ENCODE data around the gene PCYT1A. TPM values are rescaled to one million over a fixed set of nuclear protein-coding genes. Genes with fewer than 3 reads are reported as not detected.
A peak's percentile ranks its signal among the peaks of the same experiment; 100 is the strongest.
"Not testable (repeated sequence)": the region's sequence is repeated elsewhere in the genome, so short reads cannot be mapped to it uniquely, and the experiment has no call there.

Gene PCYT1A
- total RNA-seq, 2 experiments from 2014 or later: 27.4 to 28.4 TPM

DNA sequence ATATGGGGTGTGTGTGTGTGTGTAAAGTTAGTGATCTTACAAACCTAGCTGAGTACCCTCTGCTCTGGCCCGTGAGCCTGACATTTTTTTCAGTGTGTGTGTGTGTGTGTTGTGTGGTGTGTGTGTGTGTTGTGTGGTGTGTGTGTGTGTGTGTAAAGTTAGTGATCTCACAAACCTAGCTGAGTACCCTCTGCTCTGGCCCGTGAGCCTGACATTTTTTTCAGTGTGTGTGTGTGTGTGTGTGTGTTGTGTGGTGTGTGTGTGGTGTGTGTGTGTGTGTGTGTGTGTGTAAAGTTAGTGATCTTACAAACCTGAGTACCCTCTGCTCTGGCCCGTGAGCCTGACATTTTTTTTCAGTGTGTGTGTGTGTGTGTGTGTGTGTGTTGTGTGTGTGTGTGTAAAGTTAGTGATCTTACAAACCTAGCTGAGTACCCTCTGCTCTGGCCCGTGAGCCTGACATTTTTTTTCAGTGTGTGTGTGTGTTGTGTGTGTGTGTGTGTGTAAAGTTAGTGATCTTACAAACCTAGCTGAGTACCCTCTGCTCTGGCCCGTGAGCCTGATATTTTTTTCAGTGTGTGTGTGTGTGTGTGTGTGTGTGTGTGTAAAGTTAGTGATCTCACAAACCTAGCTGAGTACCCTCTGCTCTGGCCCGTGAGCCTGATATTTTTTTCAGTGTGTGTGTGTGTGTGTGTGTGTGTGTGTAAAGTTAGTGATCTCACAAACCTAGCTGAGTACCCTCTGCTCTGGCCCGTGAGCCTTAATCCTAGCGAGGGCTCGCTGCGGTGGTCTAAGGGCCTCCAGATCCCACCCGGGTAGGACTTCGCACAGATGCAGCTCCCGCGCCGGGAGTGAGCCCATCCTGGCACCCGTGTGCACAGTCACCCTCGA is 29.5 kb upstream of the PCYT1A start:
- H3K27me3 Mint-ChIP-seq (ENCODE audit: low read depth); H3K9me3 Mint-ChIP-seq; H3K36me3 Mint-ChIP-seq (ENCODE audit: low read depth): not testable (repeated sequence)
- Mint-ChIP-seq H3K4me3 (peak overlapping the region; percentile 94), H3K27ac (peak overlapping the region; percentile 87), H3K4me1 (ENCODE audit: low read depth) (peaks cover 20% of the 10 kb centered on the region)
- CTCF ChIA-PET: interaction anchor here (0.6 to 1.3 kb wide), 12 partner anchors 12 to 418 kb away, joined by 3 to 9 read pairs (median 4); no protein-coding TSS in a partner anchor
- peak; percentile 8 for DNase-seq
- intact Hi-C loops (cut with micrococcal nuclease): loop anchor here (5.0 kb wide), 1 partner anchor 315 kb away; no protein-coding TSS in a partner anchor

DNA sequence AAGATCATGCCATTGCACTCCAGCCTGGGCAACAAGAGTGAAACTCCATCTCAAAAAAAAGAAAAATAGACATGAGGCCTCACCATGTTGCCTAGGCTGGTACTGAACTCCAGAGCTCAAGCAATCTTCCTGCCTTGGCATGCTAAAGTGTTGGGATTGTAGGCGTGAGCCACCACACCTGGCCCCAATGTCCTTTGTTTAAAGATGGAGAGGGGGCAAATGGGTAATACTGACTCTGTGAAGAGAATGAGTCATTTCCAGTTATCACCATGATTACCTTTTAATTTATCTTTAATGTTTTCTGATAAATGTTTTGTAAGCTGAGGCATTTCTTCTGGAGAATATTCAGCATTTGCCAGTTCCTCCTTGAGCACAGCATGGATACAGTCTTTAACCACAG is 28.3 kb upstream of the PCYT1A start:
- CTCF ChIA-PET: interaction anchor here (0.7 kb wide), 1 partner anchor 17 kb away, joined by 4 read pairs; no protein-coding TSS in a partner anchor
- Mint-ChIP-seq H3K27ac (no peak overlapping the region), H3K4me1 (ENCODE audit: low read depth) (peaks cover 17% of the 10 kb centered on the region), H3K27me3 (ENCODE audit: low read depth) (no peaks in the 10 kb centered on the region), H3K9me3 (no peaks in the 10 kb centered on the region), H3K4me3 (no peak overlapping the region), H3K36me3 (ENCODE audit: low read depth) (no peaks in the 10 kb centered on the region)
- no peak for DNase-seq
- intact Hi-C loops (cut with micrococcal nuclease): loop anchor here (5.0 kb wide), 1 partner anchor 316 kb away; no protein-coding TSS in a partner anchor

DNA sequence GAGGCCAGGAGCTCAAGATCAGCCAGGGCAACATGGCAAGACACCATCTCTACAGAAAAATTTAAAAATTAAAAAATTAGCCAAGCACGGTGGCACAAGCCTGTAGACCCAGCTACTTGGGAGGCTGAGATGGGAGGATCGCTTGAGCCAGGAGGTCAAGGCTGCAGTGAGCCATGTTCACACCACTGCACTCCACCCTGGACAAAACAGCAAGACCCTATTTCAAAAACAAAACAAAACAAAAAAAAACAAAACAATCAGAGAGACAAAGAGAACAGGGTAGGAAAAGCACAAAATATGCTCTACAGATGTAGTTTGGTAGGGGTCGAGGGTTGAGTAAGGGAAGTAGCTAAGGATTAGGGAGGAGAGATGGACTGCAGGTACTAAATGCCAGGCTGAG is 27.1 kb upstream of the PCYT1A start:
- no peaks in the 10 kb centered on the region for H3K9me3 Mint-ChIP-seq
- DNase-seq: no peak
- intact Hi-C loops (cut with micrococcal nuclease): no loop called here
- no peaks in the 10 kb centered on the region for H3K27me3 Mint-ChIP-seq (ENCODE audit: low read depth)
- CTCF ChIA-PET: no interaction called here
- H3K27ac Mint-ChIP-seq: no peak overlapping the region
- peaks cover 17% of the 10 kb centered on the region for H3K4me1 Mint-ChIP-seq (ENCODE audit: low read depth)
- no peak overlapping the region for H3K4me3 Mint-ChIP-seq
- no peaks in the 10 kb centered on the region for H3K36me3 Mint-ChIP-seq (ENCODE audit: low read depth)

DNA sequence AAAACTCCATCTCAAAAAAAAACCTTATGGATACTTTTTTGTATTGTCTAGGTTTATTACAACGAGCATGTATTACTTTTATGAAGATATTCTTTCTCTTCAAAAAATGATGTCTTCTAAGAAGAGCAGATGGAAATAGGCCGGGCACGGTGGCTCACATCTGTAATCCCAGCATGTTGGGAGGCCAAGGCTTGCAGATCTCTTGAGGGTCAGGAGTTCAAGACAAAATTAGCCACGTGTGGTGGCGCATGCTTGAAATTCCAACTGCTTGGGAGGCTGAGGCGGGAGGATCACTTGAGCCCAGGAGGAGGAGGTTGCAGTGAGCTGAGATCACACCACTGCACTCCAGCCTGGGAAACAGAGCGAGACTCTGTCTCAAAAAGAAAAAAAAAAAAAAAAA is 26.6 kb upstream of the PCYT1A start:
- H3K27me3 Mint-ChIP-seq (ENCODE audit: low read depth); DNase-seq; CTCF ChIA-PET; H3K9me3 Mint-ChIP-seq; H3K4me3 Mint-ChIP-seq; intact Hi-C loops (cut with micrococcal nuclease); H3K36me3 Mint-ChIP-seq (ENCODE audit: low read depth); H3K27ac Mint-ChIP-seq: not testable (repeated sequence)
- peaks cover 13% of the 10 kb centered on the region for H3K4me1 Mint-ChIP-seq (ENCODE audit: low read depth)

DNA sequence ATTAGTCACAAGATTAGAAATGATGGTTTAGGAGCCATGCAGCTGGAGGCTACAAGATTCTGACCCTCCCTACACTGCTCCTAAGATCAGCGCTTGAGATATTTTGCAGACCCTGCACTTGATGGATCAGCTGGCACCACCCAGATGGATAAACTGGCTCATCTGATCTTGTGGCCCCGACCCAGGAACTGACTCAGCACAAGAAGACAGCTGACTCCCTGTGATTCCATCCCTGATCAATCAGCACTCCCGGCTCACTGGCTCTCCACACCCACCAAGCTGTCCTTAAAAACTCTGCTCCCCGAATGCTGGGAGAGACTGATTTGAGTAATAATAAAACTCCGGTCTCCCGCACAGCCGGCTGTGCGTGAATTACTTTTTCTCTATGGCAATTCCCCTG is 15.4 kb upstream of the PCYT1A start:
- H3K9me3 Mint-ChIP-seq; H3K27me3 Mint-ChIP-seq (ENCODE audit: low read depth); H3K27ac Mint-ChIP-seq; H3K4me1 Mint-ChIP-seq (ENCODE audit: low read depth); H3K4me3 Mint-ChIP-seq; DNase-seq; H3K36me3 Mint-ChIP-seq (ENCODE audit: low read depth); CTCF ChIA-PET; intact Hi-C loops (cut with micrococcal nuclease): not testable (repeated sequence)

DNA sequence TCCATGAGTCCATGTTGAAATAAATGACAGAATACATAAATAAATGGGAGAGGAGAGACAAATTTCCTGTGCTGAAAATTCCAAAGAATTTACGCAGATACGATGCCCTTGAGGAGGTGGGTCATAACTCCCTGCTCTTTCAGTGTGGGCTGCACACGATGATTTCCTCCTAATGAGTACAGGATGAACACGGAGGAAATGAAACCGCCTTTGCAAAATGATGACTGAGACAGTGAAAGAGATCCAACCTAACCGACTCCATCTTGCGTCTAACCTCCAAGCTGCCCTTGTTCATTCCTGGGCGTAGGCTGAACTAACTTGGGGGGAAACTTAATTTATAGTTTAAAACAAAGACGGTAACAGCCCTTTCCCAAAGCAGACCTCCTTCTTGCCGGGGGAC is 15.0 kb upstream of the PCYT1A start:
- H3K36me3 Mint-ChIP-seq (ENCODE audit: low read depth); CTCF ChIA-PET: not testable (repeated sequence)

DNA sequence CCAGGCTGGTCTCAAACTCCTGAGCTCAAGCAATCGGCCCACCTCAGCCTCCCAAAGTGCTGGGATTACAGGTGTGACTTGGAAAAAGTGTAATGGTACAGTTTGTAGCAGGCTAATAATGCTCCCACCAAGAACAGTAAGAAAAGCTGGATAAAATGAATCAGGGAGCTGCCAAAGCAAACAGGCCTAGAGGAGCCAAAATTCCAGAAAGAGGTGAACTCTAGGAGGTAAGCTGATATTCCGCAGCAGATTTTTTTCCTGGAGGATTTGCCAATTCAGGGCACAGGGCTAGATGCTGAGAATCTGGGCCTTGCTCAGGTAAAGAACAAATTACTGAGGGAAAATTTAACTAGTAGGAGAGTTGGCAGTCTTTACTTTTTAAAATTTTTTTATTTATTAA is 11.0 kb upstream of the PCYT1A start:
- CTCF ChIA-PET: interaction anchor here (0.6 kb wide), 1 partner anchor 25 kb away, joined by 3 read pairs; no protein-coding TSS in a partner anchor
- no peaks in the 10 kb centered on the region for H3K4me1 Mint-ChIP-seq (ENCODE audit: low read depth)
- H3K27me3 Mint-ChIP-seq (ENCODE audit: low read depth): no peaks in the 10 kb centered on the region
- DNase-seq: no peak
- no peaks in the 10 kb centered on the region for H3K9me3 Mint-ChIP-seq
- no peak overlapping the region for H3K27ac Mint-ChIP-seq
- intact Hi-C loops (cut with micrococcal nuclease): no loop called here
- H3K4me3 Mint-ChIP-seq: no peak overlapping the region
- peaks cover 9% of the 10 kb centered on the region for H3K36me3 Mint-ChIP-seq (ENCODE audit: low read depth)

More for the DNA sequence above, 15.0 kb upstream of the PCYT1A start:
- H3K27me3 Mint-ChIP-seq (ENCODE audit: low read depth); H3K4me3 Mint-ChIP-seq; DNase-seq; H3K4me1 Mint-ChIP-seq (ENCODE audit: low read depth); intact Hi-C loops (cut with micrococcal nuclease); H3K27ac Mint-ChIP-seq; H3K9me3 Mint-ChIP-seq: not testable (repeated sequence)

DNA sequence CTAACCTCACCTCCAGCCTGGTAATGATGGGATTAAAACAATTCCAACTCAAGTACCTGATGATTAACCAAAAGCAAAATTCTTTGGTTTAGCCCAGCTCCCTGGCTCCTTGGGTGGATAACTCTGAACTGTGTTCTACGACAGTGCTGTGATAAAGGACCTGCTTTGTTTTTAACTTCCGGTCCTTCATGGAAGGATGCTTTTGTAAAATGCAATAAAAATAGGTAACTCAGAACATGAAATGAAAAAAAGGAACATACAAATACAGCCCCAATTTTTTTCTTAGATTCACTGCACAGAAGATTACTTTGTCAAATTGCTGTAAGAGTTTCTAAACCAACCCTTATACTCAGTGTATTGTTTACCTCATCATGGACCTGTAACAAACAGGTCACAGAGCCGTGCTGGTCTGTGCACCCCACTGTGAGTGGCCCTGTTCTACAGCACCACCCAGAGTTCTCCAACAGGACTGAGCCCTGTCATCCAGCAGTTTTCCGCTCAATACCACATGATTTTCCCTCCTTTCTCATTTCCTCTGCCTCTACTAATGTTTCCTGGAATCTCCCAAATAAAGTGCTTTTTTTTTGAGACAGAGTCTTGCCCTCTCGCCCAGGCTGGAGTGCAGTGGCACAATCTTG is 4.9 kb upstream of the PCYT1A start:
- intact Hi-C loops (cut with micrococcal nuclease): no loop called here
- no peaks in the 10 kb centered on the region for H3K27me3 Mint-ChIP-seq (ENCODE audit: low read depth)
- H3K27ac Mint-ChIP-seq: no peak overlapping the region
- H3K4me3 Mint-ChIP-seq: no peak overlapping the region
- H3K36me3 Mint-ChIP-seq (ENCODE audit: low read depth): peaks cover 9% of the 10 kb centered on the region
- H3K9me3 Mint-ChIP-seq: no peaks in the 10 kb centered on the region
- CTCF ChIA-PET: no interaction called here
- DNase-seq: no peak
- H3K4me1 Mint-ChIP-seq (ENCODE audit: low read depth): peaks cover 6% of the 10 kb centered on the region

DNA sequence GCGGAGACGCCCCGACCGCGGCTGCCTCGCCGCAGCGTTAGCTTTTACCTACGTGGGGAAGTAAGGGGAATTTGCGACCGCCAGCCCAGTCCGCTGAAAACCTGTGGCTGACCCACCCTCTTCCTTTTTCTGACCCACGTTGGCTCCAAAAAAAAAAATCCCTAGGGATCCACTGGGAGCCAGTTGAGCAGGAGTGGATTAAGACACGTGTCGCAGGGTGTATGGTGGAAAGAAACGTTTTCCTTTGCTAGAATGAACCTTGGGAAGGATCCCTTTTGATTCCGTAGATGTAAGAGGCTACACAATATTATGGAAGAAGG is 575 bp upstream of the PCYT1A start:
- H3K27me3 Mint-ChIP-seq (ENCODE audit: low read depth): no peaks in the 10 kb centered on the region
- H3K9me3 Mint-ChIP-seq: no peaks in the 10 kb centered on the region
- CTCF ChIA-PET: interaction anchor here (1.1 kb wide), 1 partner anchor 15 kb away, joined by 3 read pairs; no protein-coding TSS in a partner anchor
- H3K4me1 Mint-ChIP-seq (ENCODE audit: low read depth): peaks cover 37% of the 10 kb centered on the region
- peak overlapping the region; percentile 100 for H3K4me3 Mint-ChIP-seq
- peaks cover 11% of the 10 kb centered on the region for H3K36me3 Mint-ChIP-seq (ENCODE audit: low read depth)
- intact Hi-C loops (cut with micrococcal nuclease): no loop called here
- DNase-seq: no peak
- peak overlapping the region; percentile 99 for H3K27ac Mint-ChIP-seq

DNA sequence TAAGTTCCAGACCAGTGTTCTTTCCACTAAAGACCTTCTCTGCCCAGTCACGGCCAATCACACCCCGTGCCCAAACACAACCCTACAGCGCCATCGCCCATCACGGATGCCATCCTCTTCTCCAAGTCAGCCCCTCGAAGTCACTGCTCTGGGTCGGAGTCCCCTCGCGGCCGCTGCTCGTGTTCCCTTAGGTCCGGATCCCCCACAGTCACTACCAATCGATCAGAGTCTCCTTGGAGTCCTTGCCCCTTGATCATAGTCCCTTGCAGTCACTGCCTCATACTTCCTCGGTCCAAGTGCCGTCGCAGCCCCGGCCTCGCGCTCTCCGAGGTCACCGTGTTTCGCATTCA is 461 bp downstream of the PCYT1A start:
- peak; percentile 49 for DNase-seq
- H3K9me3 Mint-ChIP-seq: no peaks in the 10 kb centered on the region
- intact Hi-C loops (cut with micrococcal nuclease): loop anchor here (1.0 kb wide), 4 partner anchors 8 to 655 kb away; partner anchors contain the start of gene NCBP2
- H3K27ac Mint-ChIP-seq: peak overlapping the region; percentile 99
- CTCF ChIA-PET: no interaction called here
- no peaks in the 10 kb centered on the region for H3K27me3 Mint-ChIP-seq (ENCODE audit: low read depth)
- H3K36me3 Mint-ChIP-seq (ENCODE audit: low read depth): peaks cover 11% of the 10 kb centered on the region
- H3K4me3 Mint-ChIP-seq: peak overlapping the region; percentile 100
- peaks cover 39% of the 10 kb centered on the region for H3K4me1 Mint-ChIP-seq (ENCODE audit: low read depth)

DNA sequence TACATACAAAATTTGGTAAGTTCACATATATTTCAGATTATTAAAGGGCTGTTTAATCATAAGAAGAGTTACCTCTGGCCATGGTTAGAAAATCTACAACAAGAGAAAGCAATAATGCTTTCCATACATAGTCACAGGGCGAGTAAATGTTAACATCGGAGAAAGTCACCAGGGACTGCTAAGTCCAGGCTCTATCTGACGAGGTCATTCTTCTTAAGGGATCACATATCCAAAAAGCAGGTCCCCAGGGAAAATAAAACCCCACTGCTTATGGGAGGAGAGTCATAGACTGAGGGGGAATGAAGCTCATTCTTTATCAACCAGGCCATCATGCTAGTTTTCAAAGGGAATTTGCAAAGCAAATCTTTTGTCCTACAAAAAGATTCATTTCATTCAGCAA is 3.1 kb downstream of the PCYT1A start:
- intact Hi-C loops (cut with micrococcal nuclease): no loop called here
- H3K27me3 Mint-ChIP-seq (ENCODE audit: low read depth): no peaks in the 10 kb centered on the region
- no peak overlapping the region for H3K4me3 Mint-ChIP-seq
- peaks cover 59% of the 10 kb centered on the region for H3K4me1 Mint-ChIP-seq (ENCODE audit: low read depth)
- H3K27ac Mint-ChIP-seq: no peak overlapping the region
- H3K36me3 Mint-ChIP-seq (ENCODE audit: low read depth): peaks cover 11% of the 10 kb centered on the region
- CTCF ChIA-PET: interaction anchor here (0.8 kb wide), 2 partner anchors 11 to 17 kb away, joined by 3 read pairs; no protein-coding TSS in a partner anchor
- DNase-seq: no peak
- H3K9me3 Mint-ChIP-seq: no peaks in the 10 kb centered on the region

DNA sequence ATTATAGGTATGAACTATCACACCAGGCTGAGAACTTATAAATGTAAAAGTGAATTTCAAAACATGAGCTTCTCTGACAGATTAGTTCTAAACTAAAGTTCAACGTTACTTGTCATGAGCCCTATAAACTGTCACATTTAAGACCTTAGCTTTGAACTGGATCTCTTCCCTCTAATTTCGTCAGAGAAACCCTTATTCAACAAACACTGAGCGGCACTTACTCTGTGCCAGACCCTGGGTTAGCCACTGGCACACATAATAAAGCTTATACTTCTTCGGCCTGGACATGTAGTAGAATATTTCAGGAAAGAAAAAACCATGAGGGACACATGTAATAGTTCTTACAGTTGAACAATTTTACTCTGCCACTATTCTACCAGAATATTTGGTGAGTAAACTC is 5.6 kb downstream of the PCYT1A start:
- Mint-ChIP-seq H3K27me3 (ENCODE audit: low read depth) (no peaks in the 10 kb centered on the region), H3K4me1 (ENCODE audit: low read depth) (peaks cover 71% of the 10 kb centered on the region), H3K27ac (no peak overlapping the region), H3K36me3 (ENCODE audit: low read depth) (peaks cover 7% of the 10 kb centered on the region), H3K4me3 (no peak overlapping the region), H3K9me3 (no peaks in the 10 kb centered on the region)
- DNase-seq: no peak
- CTCF ChIA-PET: interaction anchor here (0.6 to 1.6 kb wide), 3 partner anchors 28 to 237 kb away, joined by 3 to 5 read pairs (median 3); no protein-coding TSS in a partner anchor
- intact Hi-C loops (cut with micrococcal nuclease): no loop called here

Measured in activated naive CD4-positive, alpha-beta T cell treated with anti-CD3 and anti-CD28 coated beads for 36 hours (primary cell).